Mucosa of rectum (tissue), 2 donors: ENCODE measurements around the gene PXDN.
A peak's percentile ranks its signal among the peaks of the same experiment; 100 is the strongest.
"Not testable (repeated sequence)": the region's sequence is repeated elsewhere in the genome, so short reads cannot be mapped to it uniquely, and the experiment has no call there.

Source experiments
- H3K27ac ChIP-seq, 2 donors: one replicate each; pipeline ENCODE4 v1.7.0; 2013; ENCODE audit warnings: inconsistent platforms in 2 of 2, low read depth in 2 of 2, low read length in 2 of 2
- H3K27me3 ChIP-seq, 2 donors: one replicate each; pipeline ENCODE4 v1.7.0; 2013; ENCODE audit warnings: low read length in 2 of 2; ENCODE audit not compliant: control insufficient read depth in 2 of 2, insufficient read depth in 2 of 2
- H3K36me3 ChIP-seq, 2 donors: one replicate each; pipeline ENCODE4 v1.7.0; 2013; ENCODE audit warnings: low read length in 2 of 2; ENCODE audit not compliant: control insufficient read depth in 2 of 2, insufficient read depth in 2 of 2
- H3K4me1 ChIP-seq, 2 donors: one replicate each; pipeline ENCODE4 v1.7.0; 2013; ENCODE audit warnings: low read length in 2 of 2, mild to moderate bottlenecking in 1 of 2; ENCODE audit not compliant: control insufficient read depth in 2 of 2, insufficient read depth in 2 of 2
- H3K4me3 ChIP-seq, 2 donors: one replicate each; pipeline ENCODE4 v1.7.0; 2013; ENCODE audit warnings: low read length in 2 of 2
- H3K9ac ChIP-seq, 2 donors: one replicate each; pipeline ENCODE4 v1.7.0; 2013; ENCODE audit warnings: low read length in 2 of 2, low read depth in 1 of 2, mild to moderate bottlenecking in 1 of 2
- H3K9me3 ChIP-seq, 2 donors: one replicate each; pipeline ENCODE4 v1.7.0; 2013; ENCODE audit warnings: low read length in 2 of 2; ENCODE audit not compliant: control insufficient read depth in 2 of 2
- donor health status: healthy.
- donor health status: Normal muscosa, but diverticular disease.

Gene PXDN

GRCh38 chr2:1730015-1730927 is 14.0 kb downstream of the PXDN start:
- no peaks in the 10 kb centered on the region for H3K36me3 ChIP-seq
- H3K9me3 ChIP-seq = no peaks in the 10 kb centered on the region
- H3K4me3 ChIP-seq = no peak overlapping the region
- peaks cover 6 to 7% of the 10 kb centered on the region in 2 donors for H3K4me1 ChIP-seq
- peak overlapping the region; percentile 53 to 56 for H3K27ac ChIP-seq
- no peaks in the 10 kb centered on the region for H3K27me3 ChIP-seq
- no peak overlapping the region for H3K9ac ChIP-seq

DNA sequence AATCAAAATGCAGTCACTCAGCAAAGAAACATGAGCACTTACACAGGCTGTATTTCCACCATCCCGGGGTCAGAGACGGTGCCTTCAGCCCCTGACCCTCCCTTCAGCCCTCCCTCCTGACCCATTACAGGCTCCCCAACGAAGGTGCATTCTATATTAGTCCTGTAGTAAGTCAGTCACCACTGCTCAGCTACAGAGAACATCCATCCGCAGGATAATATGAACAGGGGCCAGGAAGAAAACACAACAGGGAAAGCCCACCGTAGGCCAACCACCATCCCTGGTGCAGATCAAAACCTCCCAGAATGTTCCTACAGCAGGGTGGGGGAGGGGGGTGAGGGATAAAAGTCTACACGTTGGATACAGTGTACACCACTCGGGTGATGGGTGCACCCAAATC is 15.1 kb downstream of the PXDN start:
- no peaks in the 10 kb centered on the region for H3K27me3 ChIP-seq
- peaks cover 6 to 7% of the 10 kb centered on the region in 2 donors for H3K4me1 ChIP-seq
- no peaks in the 10 kb centered on the region for H3K36me3 ChIP-seq
- peak overlapping the region in 1 of 2 donors; percentile 35 for H3K27ac ChIP-seq
- no peak overlapping the region for H3K4me3 ChIP-seq
- H3K9me3 ChIP-seq = no peaks in the 10 kb centered on the region
- no peak overlapping the region for H3K9ac ChIP-seq

DNA sequence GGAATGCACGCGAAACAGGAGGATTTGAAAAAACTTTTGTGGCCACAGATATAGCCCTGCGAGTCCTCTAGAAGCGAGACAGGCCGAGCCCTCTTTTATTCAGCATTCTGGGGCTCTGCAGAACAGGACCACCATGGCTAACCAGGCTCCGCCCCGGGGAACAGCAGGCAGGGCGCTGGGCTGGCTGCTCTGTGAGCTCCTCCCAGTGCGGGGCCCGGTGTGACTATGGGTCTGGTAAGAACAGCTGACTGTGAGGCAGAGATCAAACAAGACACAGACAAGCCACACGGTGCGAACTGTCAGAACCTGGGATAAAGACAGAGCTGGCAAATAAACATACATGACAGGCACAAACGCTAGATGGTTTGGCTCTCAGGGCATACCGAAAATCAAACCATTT is 15.5 kb downstream of the PXDN start:
- Histone ChIP-seq H3K4me3 (no peak overlapping the region), H3K4me1 (peaks cover 6 to 7% of the 10 kb centered on the region in 2 donors), H3K9me3 (no peaks in the 10 kb centered on the region), H3K36me3 (no peaks in the 10 kb centered on the region), H3K27me3 (no peaks in the 10 kb centered on the region), H3K9ac (no peak overlapping the region), H3K27ac (peak overlapping the region in 1 of 2 donors; percentile 35)

DNA sequence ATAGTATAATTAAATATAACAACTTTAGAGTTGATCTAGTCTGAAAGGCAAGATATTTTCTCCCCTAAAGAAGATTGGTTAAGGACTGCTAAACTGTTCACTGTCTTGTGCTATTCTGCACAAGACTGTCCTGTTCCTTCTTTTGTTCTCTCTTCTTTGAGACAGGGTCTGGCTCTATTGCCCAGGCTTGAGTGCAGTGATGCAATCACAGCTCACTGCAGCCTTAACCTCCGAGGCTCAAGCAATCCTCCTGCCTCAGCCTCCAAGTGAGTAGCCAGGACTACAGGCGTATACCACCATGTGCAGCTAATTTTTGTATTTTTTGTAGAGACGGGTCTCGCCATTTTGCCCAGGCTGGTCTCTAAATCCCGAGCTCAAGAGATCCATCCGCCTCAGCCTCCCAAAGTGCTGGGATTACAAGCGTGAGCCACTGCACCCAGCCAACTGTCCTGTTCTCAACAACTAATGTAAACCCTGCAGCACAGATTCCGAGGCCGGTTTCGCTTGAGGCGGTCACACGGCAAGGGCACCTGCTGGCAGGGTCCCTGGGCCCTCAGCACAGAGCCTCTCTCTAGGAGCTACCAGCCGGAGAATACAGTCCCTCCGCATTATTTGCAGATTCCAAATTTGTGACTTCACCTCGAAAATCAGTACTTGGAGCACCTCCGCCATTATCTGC is 16.4 kb downstream of the PXDN start:
- H3K9ac ChIP-seq = no peak overlapping the region
- no peak overlapping the region for H3K27ac ChIP-seq
- H3K4me3 ChIP-seq = no peak overlapping the region
- H3K27me3 ChIP-seq = no peaks in the 10 kb centered on the region
- peaks cover 6 to 7% of the 10 kb centered on the region in 2 donors for H3K4me1 ChIP-seq
- no peaks in the 10 kb centered on the region for H3K36me3 ChIP-seq
- no peaks in the 10 kb centered on the region for H3K9me3 ChIP-seq

- Histone ChIP-seq H3K27ac (no peak overlapping the region), H3K9ac (no peak overlapping the region), H3K4me3 (no peak overlapping the region)
These were observed 17.1 kb downstream of the PXDN start for GRCh38 chr2:1727101-1727771.

DNA sequence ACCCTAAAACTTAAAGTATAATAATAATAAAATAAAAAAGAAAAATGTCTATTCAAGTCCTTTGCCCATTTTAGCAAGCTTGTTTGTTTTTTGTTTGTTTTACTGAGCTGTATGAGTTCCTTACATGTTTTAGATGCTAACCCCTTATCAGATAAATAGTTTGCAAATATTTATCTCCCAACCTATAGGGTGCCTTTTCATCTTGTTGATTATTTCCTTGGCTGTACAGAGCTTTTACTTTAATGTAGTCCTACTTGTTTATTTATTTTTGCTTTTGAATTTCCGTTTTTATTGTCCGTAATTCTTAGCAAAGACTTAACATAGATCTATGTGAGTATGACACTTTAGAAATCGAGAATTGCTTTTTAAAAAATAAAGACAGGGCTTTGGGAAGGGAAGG is 17.8 kb downstream of the PXDN start:
- Histone ChIP-seq H3K4me3 (no peak overlapping the region), H3K27me3 (no peaks in the 10 kb centered on the region), H3K4me1 (peaks cover 6 to 7% of the 10 kb centered on the region in 2 donors), H3K27ac (no peak overlapping the region), H3K9ac (no peak overlapping the region), H3K9me3 (no peaks in the 10 kb centered on the region), H3K36me3 (no peaks in the 10 kb centered on the region)

More at GRCh38 chr2:1727101-1727771, 17.1 kb downstream of the PXDN start:
- Histone ChIP-seq H3K36me3 (no peaks in the 10 kb centered on the region), H3K9me3 (no peaks in the 10 kb centered on the region), H3K27me3 (no peaks in the 10 kb centered on the region), H3K4me1 (peaks cover 6 to 7% of the 10 kb centered on the region in 2 donors)

DNA sequence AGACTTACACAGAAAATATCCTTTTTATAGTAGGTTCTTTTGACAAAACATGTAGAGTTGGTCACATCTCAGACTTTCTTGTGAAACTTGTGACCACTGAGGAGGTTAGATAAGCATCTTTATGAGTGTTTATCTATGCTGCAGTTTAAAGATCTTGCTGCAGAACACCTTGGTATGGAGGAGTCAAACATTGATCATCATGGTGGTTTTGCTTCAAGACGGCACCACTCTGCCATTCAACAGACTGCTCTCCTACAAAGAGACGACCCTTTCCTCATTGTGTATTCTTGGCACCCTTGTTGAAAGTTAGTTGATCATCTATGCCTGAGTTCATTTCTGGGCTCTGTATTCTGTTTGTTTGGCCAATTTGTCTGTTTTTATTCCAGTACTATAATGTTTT is 20.0 kb downstream of the PXDN start:
- H3K27me3 ChIP-seq, H3K4me1 ChIP-seq, H3K27ac ChIP-seq, H3K36me3 ChIP-seq, H3K4me3 ChIP-seq, H3K9me3 ChIP-seq, H3K9ac ChIP-seq: not testable (repeated sequence)

DNA sequence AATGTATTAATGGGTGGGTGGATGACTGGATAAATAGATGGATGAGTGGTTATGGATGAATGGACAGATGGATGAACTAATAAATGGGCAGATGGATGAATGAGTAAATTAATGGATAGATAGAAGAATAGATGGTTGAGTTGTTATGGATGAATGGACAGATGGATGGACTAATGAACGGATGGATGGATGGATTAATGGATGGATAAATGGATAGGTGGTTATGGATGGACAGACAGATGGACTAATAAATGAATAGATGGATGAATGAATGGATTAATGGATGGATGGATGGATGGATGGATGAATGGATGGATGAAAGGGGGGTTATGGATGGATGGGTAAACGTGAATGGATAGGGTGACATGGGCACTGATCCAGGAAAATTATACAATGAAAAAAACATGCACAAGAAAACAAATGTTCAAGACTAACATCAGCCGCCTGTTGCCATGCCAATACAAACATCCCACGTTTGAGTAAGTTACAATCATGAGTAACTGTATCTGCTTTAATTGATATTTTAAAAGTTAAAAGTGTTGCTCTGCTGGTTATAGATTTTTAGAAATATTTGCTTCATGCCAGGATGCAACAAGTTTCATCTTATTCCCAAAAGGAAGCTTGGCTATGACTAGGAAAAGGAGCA is 20.8 kb downstream of the PXDN start:
- Histone ChIP-seq H3K9ac (no peak overlapping the region), H3K9me3 (no peaks in the 10 kb centered on the region), H3K4me1 (peaks cover 0 to 3% of the 10 kb centered on the region in 2 donors), H3K4me3 (no peak overlapping the region), H3K27ac (no peak overlapping the region), H3K36me3 (no peaks in the 10 kb centered on the region), H3K27me3 (no peaks in the 10 kb centered on the region)

DNA sequence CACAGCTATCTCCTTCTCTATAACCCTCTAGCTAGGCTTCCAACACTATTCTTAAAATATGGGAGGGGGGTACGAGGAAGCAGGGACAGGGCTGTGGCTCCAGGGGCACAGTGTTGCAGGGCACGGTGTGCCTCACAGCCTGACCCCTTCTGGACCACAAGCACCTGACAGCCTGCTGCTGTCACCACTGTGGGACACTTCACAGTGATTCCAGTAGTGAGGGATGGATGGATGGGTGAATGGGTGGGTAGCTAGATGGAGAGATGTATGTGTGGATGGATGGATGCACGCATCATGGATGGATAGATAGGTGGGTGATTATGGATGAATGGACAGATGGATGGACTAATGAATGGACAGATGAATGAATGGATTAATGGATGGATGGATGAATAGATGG is 21.6 kb downstream of the PXDN start:
- Histone ChIP-seq H3K4me1 (peaks cover 0 to 3% of the 10 kb centered on the region in 2 donors), H3K36me3 (no peaks in the 10 kb centered on the region), H3K9me3 (no peaks in the 10 kb centered on the region), H3K27ac (no peak overlapping the region), H3K4me3 (no peak overlapping the region), H3K27me3 (no peaks in the 10 kb centered on the region), H3K9ac (no peak overlapping the region)
